CD4-positive, CD25-positive, alpha-beta regulatory T cell (primary cell): ENCODE measurements around the gene ZFHX3. TPM values are rescaled to one million over a fixed set of nuclear protein-coding genes. Genes with fewer than 3 reads are reported as not detected.

ENCODE experiments used
- ATAC-seq, 2 donors: fragments of 150-1000 bp; cut with Tn5 transposase; one replicate each; pipeline ENCODE4 v1.10.0; 2021; ENCODE audit warnings: low read depth in 2 of 2, moderate number of reproducible peaks in 2 of 2, moderate library complexity in 1 of 2
- DNase-seq, 3 donors: peaks; one replicate each; pipeline versions ENCODE4 v3.0.0 to v3.0.0-alpha.2; 2012 to 2022; ENCODE audit warnings: mixed read lengths in 1 of 3
- H3K27ac ChIP-seq: one replicate; pipeline ENCODE4 v1.7.0; 2013; ENCODE audit warnings: mild to moderate bottlenecking, low read length; ENCODE audit not compliant: insufficient read depth, poor library complexity, severe bottlenecking
- H3K27me3 ChIP-seq: one replicate; pipeline ENCODE4 v1.7.0; 2013; ENCODE audit warnings: low read length; ENCODE audit not compliant: control insufficient read depth, insufficient read depth
- H3K36me3 ChIP-seq: one replicate; pipeline ENCODE4 v1.7.0; 2013; ENCODE audit warnings: mild to moderate bottlenecking, low read length, moderate library complexity; ENCODE audit not compliant: control insufficient read depth, insufficient read depth
- H3K4me1 ChIP-seq: 2 replicates; pipeline ENCODE4 v1.7.0; 2013; ENCODE audit warnings: mild to moderate bottlenecking, low read length; ENCODE audit not compliant: insufficient read depth, control insufficient read depth, poor library complexity, severe bottlenecking
- H3K4me3 ChIP-seq: one replicate; pipeline ENCODE4 v1.7.0; 2013; ENCODE audit warnings: low read depth, mild to moderate bottlenecking, low read length, moderate library complexity
- H3K9me3 ChIP-seq, 2 experiments: 1 replicate in 1 of 2; 2 replicates in 1 of 2; pipeline ENCODE4 v1.7.0; 2013; ENCODE audit warnings: low read length in 2 of 2, mild to moderate bottlenecking in 1 of 2, moderate library complexity in 1 of 2; ENCODE audit not compliant: control insufficient read depth in 2 of 2
- H3K27ac Mint-ChIP-seq, 3 donors: one replicate each; pipeline ENCODE4 v1.8.0; 2020 to 2022; ENCODE audit warnings: mild to moderate bottlenecking in 3 of 3, mixed read lengths in 3 of 3, moderate library complexity in 2 of 3
- H3K27me3 Mint-ChIP-seq: one replicate; pipeline ENCODE4 v1.8.0; 2022; ENCODE audit warnings: mild to moderate bottlenecking, mixed read lengths
- H3K36me3 Mint-ChIP-seq: one replicate; pipeline ENCODE4 v1.8.0; 2020; ENCODE audit warnings: mixed read lengths
- H3K4me1 Mint-ChIP-seq, 4 donors: one replicate each; pipeline ENCODE4 v1.8.0; 2020 to 2022; ENCODE audit warnings: mixed read lengths in 4 of 4, mild to moderate bottlenecking in 1 of 4
- H3K4me3 Mint-ChIP-seq, 4 donors: one replicate each; pipeline ENCODE4 v1.8.0; 2020 to 2022; ENCODE audit warnings: mild to moderate bottlenecking in 4 of 4, mixed read lengths in 4 of 4, moderate library complexity in 3 of 4
- H3K9me3 Mint-ChIP-seq, 7 donors: one replicate each; pipeline ENCODE4 v1.8.0; 2020 to 2022; ENCODE audit warnings: mixed read lengths in 7 of 7, mild to moderate bottlenecking in 3 of 7, moderate library complexity in 2 of 7
- polyA plus RNA-seq, 4 donors: library from polyadenylated mRNA; unstranded; fragments of 300-500 nt; fragmentation: Illumina TruSeq; gene quantifications; one replicate each; pipeline ENCODE4 v1.2.3, GENCODE V29; 2021
- total RNA-seq: library from RNA; stranded (reverse); gene quantifications from one replicate; pipeline ENCODE4 v1.2.3, GENCODE V29; 2022

Gene ZFHX3
- total and polyA plus RNA-seq, 5 donors from 2014 or later: 0.01 to 0.94 (median 0.03) TPM; not detected in 1

GRCh38 chr16:73019457-73020362 lies 28.2 kb downstream of the ZFHX3 start:
- ATAC-seq (no peak), DNase-seq (no peak)
- peak overlapping the region in 1 of 3 donors; percentile 75 for H3K27ac Mint-ChIP-seq
- H3K36me3 ChIP-seq: no peaks in the 10 kb centered on the region
- no peaks in the 10 kb centered on the region for H3K27me3 ChIP-seq
- H3K27ac ChIP-seq: no peak overlapping the region
- H3K9me3 ChIP-seq: no peaks in the 10 kb centered on the region
- no peaks in the 10 kb centered on the region for H3K36me3 Mint-ChIP-seq
- H3K4me1 Mint-ChIP-seq: no peaks in the 10 kb centered on the region
- peaks cover 0 to 2% (median 0%) of the 10 kb centered on the region in 7 donors for H3K9me3 Mint-ChIP-seq
- no peaks in the 10 kb centered on the region for H3K4me1 ChIP-seq
- H3K27me3 Mint-ChIP-seq: peaks cover 5% of the 10 kb centered on the region
- H3K4me3 ChIP-seq: no peak overlapping the region
- H3K4me3 Mint-ChIP-seq: no peak overlapping the region

- H3K36me3 ChIP-seq: no peaks in the 10 kb centered on the region
- no peaks in the 10 kb centered on the region for H3K27me3 ChIP-seq
- no peaks in the 10 kb centered on the region for H3K4me1 ChIP-seq
- H3K9me3 Mint-ChIP-seq: peaks cover 0 to 2% (median 0%) of the 10 kb centered on the region in 7 donors
- H3K27me3 Mint-ChIP-seq: peaks cover 5% of the 10 kb centered on the region
- H3K27ac Mint-ChIP-seq: no peak overlapping the region
- H3K4me3 ChIP-seq: no peak overlapping the region
- no peak for ATAC-seq
- no peaks in the 10 kb centered on the region for H3K4me1 Mint-ChIP-seq
- H3K36me3 Mint-ChIP-seq: no peaks in the 10 kb centered on the region
- H3K4me3 Mint-ChIP-seq: no peak overlapping the region
- no peak overlapping the region for H3K27ac ChIP-seq
- DNase-seq: no peak
- no peaks in the 10 kb centered on the region for H3K9me3 ChIP-seq
Observed at GRCh38 chr16:73018821-73019456, 29.0 kb downstream of the ZFHX3 start.

GRCh38 chr16:73017321-73017720 lies 30.6 kb downstream of the ZFHX3 start:
- H3K36me3 Mint-ChIP-seq: no peaks in the 10 kb centered on the region
- Histone ChIP-seq H3K36me3 (no peaks in the 10 kb centered on the region), H3K4me3 (no peak overlapping the region), H3K4me1 (no peaks in the 10 kb centered on the region), H3K27me3 (no peaks in the 10 kb centered on the region), H3K9me3 (no peaks in the 10 kb centered on the region), H3K27ac (no peak overlapping the region)
- H3K27ac Mint-ChIP-seq: no peak overlapping the region
- peaks cover 0 to 2% (median 0%) of the 10 kb centered on the region in 7 donors for H3K9me3 Mint-ChIP-seq
- ATAC-seq (no peak), DNase-seq (no peak)
- H3K4me3 Mint-ChIP-seq: no peak overlapping the region
- peaks cover 5% of the 10 kb centered on the region for H3K27me3 Mint-ChIP-seq
- H3K4me1 Mint-ChIP-seq: no peaks in the 10 kb centered on the region

- no peak overlapping the region for H3K4me3 Mint-ChIP-seq
- peaks cover 5% of the 10 kb centered on the region for H3K27me3 Mint-ChIP-seq
- no peaks in the 10 kb centered on the region for H3K4me1 Mint-ChIP-seq
- Histone ChIP-seq H3K36me3 (no peaks in the 10 kb centered on the region), H3K27me3 (no peaks in the 10 kb centered on the region), H3K4me3 (no peak overlapping the region), H3K9me3 (no peaks in the 10 kb centered on the region), H3K27ac (no peak overlapping the region), H3K4me1 (no peaks in the 10 kb centered on the region)
- ATAC-seq: no peak
- no peak for DNase-seq
- no peak overlapping the region for H3K27ac Mint-ChIP-seq
- H3K36me3 Mint-ChIP-seq: no peaks in the 10 kb centered on the region
- H3K9me3 Mint-ChIP-seq: peaks cover 0 to 2% (median 0%) of the 10 kb centered on the region in 7 donors
Observed at GRCh38 chr16:73016488-73016830, 31.5 kb downstream of the ZFHX3 start.

GRCh38 chr16:73015612-73016487 lies 32.1 kb downstream of the ZFHX3 start:
- peaks cover 5% of the 10 kb centered on the region for H3K27me3 Mint-ChIP-seq
- no peaks in the 10 kb centered on the region for H3K36me3 Mint-ChIP-seq
- ATAC-seq (no peak), DNase-seq (no peak)
- H3K9me3 Mint-ChIP-seq: peaks cover 0 to 2% (median 0%) of the 10 kb centered on the region in 7 donors
- Histone ChIP-seq H3K27ac (no peak overlapping the region), H3K4me3 (no peak overlapping the region), H3K9me3 (no peaks in the 10 kb centered on the region), H3K36me3 (no peaks in the 10 kb centered on the region), H3K27me3 (no peaks in the 10 kb centered on the region), H3K4me1 (no peaks in the 10 kb centered on the region)
- H3K4me3 Mint-ChIP-seq: no peak overlapping the region
- H3K4me1 Mint-ChIP-seq: no peaks in the 10 kb centered on the region
- H3K27ac Mint-ChIP-seq: no peak overlapping the region

GRCh38 chr16:73014768-73015167 lies 33.2 kb downstream of the ZFHX3 start:
- H3K4me1 ChIP-seq: no peaks in the 10 kb centered on the region
- no peaks in the 10 kb centered on the region for H3K4me1 Mint-ChIP-seq

GRCh38 chr16:73013974-73014373 lies 34.0 kb downstream of the ZFHX3 start:
- DNase-seq (no peak), ATAC-seq (no peak)
- H3K4me3 ChIP-seq: no peak overlapping the region
- H3K4me1 ChIP-seq: no peaks in the 10 kb centered on the region
- Mint-ChIP-seq H3K4me3 (no peak overlapping the region), H3K36me3 (no peaks in the 10 kb centered on the region), H3K4me1 (no peaks in the 10 kb centered on the region), H3K27me3 (peaks cover 5% of the 10 kb centered on the region), H3K9me3 (peaks cover 0 to 2% (median 0%) of the 10 kb centered on the region in 7 donors), H3K27ac (no peak overlapping the region)
- H3K9me3 ChIP-seq: no peaks in the 10 kb centered on the region
- H3K36me3 ChIP-seq: no peaks in the 10 kb centered on the region
- H3K27ac ChIP-seq: no peak overlapping the region
- H3K27me3 ChIP-seq: no peaks in the 10 kb centered on the region

More at GRCh38 chr16:73014768-73015167, 33.2 kb downstream of the ZFHX3 start:
- DNase-seq (no peak), ATAC-seq (no peak)
- H3K27me3 ChIP-seq: no peaks in the 10 kb centered on the region
- Mint-ChIP-seq H3K4me3 (no peak overlapping the region), H3K9me3 (peaks cover 0 to 2% (median 0%) of the 10 kb centered on the region in 7 donors), H3K27ac (peak overlapping the region in 1 of 3 donors; percentile 43), H3K27me3 (peaks cover 5% of the 10 kb centered on the region), H3K36me3 (no peaks in the 10 kb centered on the region)
- no peaks in the 10 kb centered on the region for H3K9me3 ChIP-seq
- H3K4me3 ChIP-seq: no peak overlapping the region
- no peaks in the 10 kb centered on the region for H3K36me3 ChIP-seq
- H3K27ac ChIP-seq: no peak overlapping the region
